HG03342 (cell line): Measurements from ENCODE around the gene USP48.
"Not testable (repeated sequence)": the region's sequence is repeated elsewhere in the genome, so short reads cannot be mapped to it uniquely, and the experiment has no call there.

Experiments used
- ATAC-seq: cut with Tn5 transposase; IDR thresholded peaks from one replicate; pipeline ENCODE4 v1.9.1; 2021; ENCODE audit warnings: mild to moderate bottlenecking, moderate library complexity; ENCODE audit not compliant: unreplicated experiment

USP48 gene

GRCh38 chr1:21774835-21775549, 8.0 kb downstream of the USP48 start:
- ATAC-seq, result no peak

GRCh38 chr1:21773585-21773984, 9.4 kb downstream of the USP48 start:
- ATAC-seq, result no peak

- not testable (repeated sequence) for ATAC-seq
Measured at GRCh38 chr1:21771672-21772071, 11.3 kb downstream of the USP48 start.

GRCh38 chr1:21770602-21771001, 12.3 kb downstream of the USP48 start:
- not testable (repeated sequence) for ATAC-seq

- ATAC-seq, result no peak
Measured at GRCh38 chr1:21770201-21770600, 12.7 kb downstream of the USP48 start.

GRCh38 chr1:21767106-21767505, 15.8 kb downstream of the USP48 start:
- not testable (repeated sequence) for ATAC-seq

GRCh38 chr1:21766210-21766609, 16.7 kb downstream of the USP48 start:
- ATAC-seq, result no peak

GRCh38 chr1:21764615-21765423, 18.1 kb downstream of the USP48 start:
- no peak for ATAC-seq

- ATAC-seq, result no peak
Measured at GRCh38 chr1:21763694-21764419, 19.1 kb downstream of the USP48 start.

GRCh38 chr1:21763236-21763635, 19.7 kb downstream of the USP48 start:
- no peak for ATAC-seq

GRCh38 chr1:21762022-21762404, 20.9 kb downstream of the USP48 start:
- ATAC-seq, result peak; percentile 47

GRCh38 chr1:21761052-21761451, 21.9 kb downstream of the USP48 start:
- no peak for ATAC-seq

GRCh38 chr1:21759818-21760217, 23.1 kb downstream of the USP48 start:
- no peak for ATAC-seq

GRCh38 chr1:21759182-21759581, 23.8 kb downstream of the USP48 start:
- ATAC-seq, result no peak

GRCh38 chr1:21758614-21759013, 24.3 kb downstream of the USP48 start:
- ATAC-seq, result no peak

GRCh38 chr1:21756393-21757089, 26.4 kb downstream of the USP48 start:
- no peak for ATAC-seq

- ATAC-seq, result no peak
Measured at GRCh38 chr1:21755067-21755466, 27.9 kb downstream of the USP48 start.

- ATAC-seq, result no peak
Measured at GRCh38 chr1:21754583-21754982, 28.4 kb downstream of the USP48 start.

- no peak for ATAC-seq
Measured at GRCh38 chr1:21752186-21752585, 30.8 kb downstream of the USP48 start.

- ATAC-seq, result no peak
Measured at GRCh38 chr1:21751281-21751680, 31.7 kb downstream of the USP48 start.

GRCh38 chr1:21750841-21751240, 32.1 kb downstream of the USP48 start:
- no peak for ATAC-seq
